Measurements from ENCODE around the gene COA8.
A peak's percentile ranks its signal among the peaks of the same experiment; 100 is the strongest.

GRCh38 chr14:103518422-103519042, 44.2 kb upstream of the COA8 start:
- peak; percentile 90 to 98 (median 96) for TF ChIP-seq CTCF (IDR thresholded peaks at IDR 0.05)
- TF ChIP-seq POLR2A (IDR thresholded peaks at IDR 0.05), result no peak

Data from sigmoid colon (tissue), 3 donors.